Heart right ventricle (tissue), 16 donors: ENCODE data around the gene IFITM2. TPM values are rescaled to one million over a fixed set of nuclear protein-coding genes. Genes with fewer than 3 reads are reported as not detected.
A peak's percentile ranks its signal among the peaks of the same experiment; 100 is the strongest.
"Not testable (repeated sequence)": the region's sequence is repeated elsewhere in the genome, so short reads cannot be mapped to it uniquely, and the experiment has no call there.

ENCODE experiments used
- ATAC-seq, 8 donors: fragments of 200-7000 bp; cut with Tn5 transposase; one replicate each; pipeline ENCODE4 v1.9.1; 2020; ENCODE audit warnings: mild to moderate bottlenecking in 8 of 8, moderate library complexity in 8 of 8, moderate number of reproducible peaks in 1 of 8
- DNase-seq, 2 donors: peaks; one replicate each; pipeline ENCODE4 v3.0.0-alpha.2; 2020
- H3K27ac ChIP-seq, 10 donors: fragments of 200-600 bp; sonication (generic) in 2 of 10; one replicate each; pipeline versions ENCODE4 v1.5.0 to v1.8.0; 2020 to 2022; ENCODE audit warnings: mild to moderate bottlenecking in 3 of 10
- H3K27me3 ChIP-seq, 7 donors: fragments of 200-600 bp; one replicate each; pipeline ENCODE4 v1.8.0; 2021 to 2022; ENCODE audit warnings: mild to moderate bottlenecking in 2 of 7
- H3K36me3 ChIP-seq, 9 donors: fragments of 200-600 bp; sonication (generic) in 1 of 9; one replicate each; pipeline versions ENCODE4 v1.5.0 to v1.8.0; 2020 to 2022; ENCODE audit warnings: mild to moderate bottlenecking in 2 of 9
- H3K4me1 ChIP-seq, 9 donors: fragments of 200-600 bp; sonication (generic) in 1 of 9; one replicate each; pipeline versions ENCODE4 v1.5.0 to v1.8.0; 2020 to 2022; ENCODE audit warnings: mild to moderate bottlenecking in 4 of 9
- H3K4me3 ChIP-seq, 10 donors: fragments of 200-600 bp; sonication (generic) in 2 of 10; one replicate each; pipeline versions ENCODE4 v1.5.0 to v1.8.0; 2020 to 2022; ENCODE audit warnings: mild to moderate bottlenecking in 7 of 10, moderate library complexity in 2 of 10
- H3K9me3 ChIP-seq, 11 donors: fragments of 200-600 bp in 10 of 11; sonication (generic) in 2 of 11; one replicate each; pipeline versions ENCODE4 v1.5.0 to v1.8.0; 2013 to 2022; ENCODE audit warnings: mild to moderate bottlenecking in 2 of 11, control low read depth in 1 of 11, moderate library complexity in 1 of 11
- WGBS, 2 donors: extraction: QIAGEN DNeasy Blood & Tissue Kit; methylation state at CpG; one replicate each; pipeline ENCODE4 v1.1.7; 2013; ENCODE audit warnings: inconsistent platforms in 1 of 2; 5-methylcytosine and 5-hydroxymethylcytosine counted together
- intact Hi-C, 10 donors: fragments of 100-400 bp; cut with DNase I; formaldehyde crosslinking; loops; one replicate each; pipeline versions ENCODE4 v1.11.1 to v1.14.2; 2022
- polyA plus RNA-seq, 2 donors: library from polyadenylated mRNA; stranded (reverse); fragments of 200-250 nt; gene quantifications; one replicate each; pipeline ENCODE4 v1.2.3, GENCODE V29; 2013
- total RNA-seq, 10 donors: library from RNA; stranded (reverse); fragmentation: NEBNext Ultra II Directional in 3 of 10; extraction: Animal tissue kit (Norgen Biotek cat#: 25700) in 3 of 10; gene quantifications; one replicate each; pipeline versions ENCODE4 v1.2.1 to v1.2.4, GENCODE V29; 2021 to 2023
- TF ChIP-seq, protein P1 (sequence below), 9 donors: fragments of 200-600 bp; sonication (generic) in 2 of 9; IDR thresholded peaks; one replicate each; pipeline versions ENCODE4 v1.5.0 to v1.8.0; 2021 to 2022; ENCODE audit warnings: antibody characterized with exemption in 9 of 9, mild to moderate bottlenecking in 5 of 9, moderate library complexity in 1 of 9
- donor health status: Arrhythmogenic right ventricular cardiomyopathy.
- donor health status: ischemic (EF 13 %, LVEDD 7.1; RV severe dilation, severe dysfunction).
- donor health status: healthy with polysubstance abuse.
- donor health status: DM: no; HTN: yes; CAD: no.
- donor health status: DM: no; HTN: no; CAD: no.
- donor health status: ischemic (EF 25% LVEDD 6.9; RV normal size, moderate dysfunction).
- donor health status: ischemic (EF 25% LVEDD 5.7; RV mildly dilated, moderate dysfunction).
- donor health status: healthy.
- donor health status: DM: yes; HTN: yes; CAD: no.
- donor health status: Ischemic cardiomyopathy.
- donor health status: ischemic (EF 35%, LVEDD 5.7; RV mildly dilated, moderate dysfunction).
- donor health status: nonischemic (EF 11% LVEDD 7.7; RV severe dilation, severe dysfunction).
- donor health status: DM: yes; HTN: yes; CAD: no.
- donor health status: PGD.
- donor health status: ischemic (EF 29% LVEDD 5.4; RV normal size, mild dysfunction).
- donor health status: nonischemic (EF 23%, LVEDD 6.1; RV moderate dilation, normal function).

IFITM2 gene
- total and polyA plus RNA-seq, 12 donors: 57.2 to 843 (median 163) TPM

- no peak for ATAC-seq
- Histone ChIP-seq H3K9me3 (no peaks in the 10 kb centered on the region), H3K4me3 (no peak overlapping the region), H3K36me3 (no peaks in the 10 kb centered on the region), H3K27ac (no peak overlapping the region), H3K27me3 (peaks cover 16 to 79% (median 69%) of the 10 kb centered on the region in 7 donors), H3K4me1 (peaks cover 3 to 35% (median 18%) of the 10 kb centered on the region in 9 donors)
- intact Hi-C loops: loop anchor here in 1 of 10 donors (5.0 kb wide), 1 partner anchor 33 kb away; no protein-coding TSS in a partner anchor
- peak in 1 of 2 donors; percentile 2 for DNase-seq
- TF ChIP-seq, protein P1, sequence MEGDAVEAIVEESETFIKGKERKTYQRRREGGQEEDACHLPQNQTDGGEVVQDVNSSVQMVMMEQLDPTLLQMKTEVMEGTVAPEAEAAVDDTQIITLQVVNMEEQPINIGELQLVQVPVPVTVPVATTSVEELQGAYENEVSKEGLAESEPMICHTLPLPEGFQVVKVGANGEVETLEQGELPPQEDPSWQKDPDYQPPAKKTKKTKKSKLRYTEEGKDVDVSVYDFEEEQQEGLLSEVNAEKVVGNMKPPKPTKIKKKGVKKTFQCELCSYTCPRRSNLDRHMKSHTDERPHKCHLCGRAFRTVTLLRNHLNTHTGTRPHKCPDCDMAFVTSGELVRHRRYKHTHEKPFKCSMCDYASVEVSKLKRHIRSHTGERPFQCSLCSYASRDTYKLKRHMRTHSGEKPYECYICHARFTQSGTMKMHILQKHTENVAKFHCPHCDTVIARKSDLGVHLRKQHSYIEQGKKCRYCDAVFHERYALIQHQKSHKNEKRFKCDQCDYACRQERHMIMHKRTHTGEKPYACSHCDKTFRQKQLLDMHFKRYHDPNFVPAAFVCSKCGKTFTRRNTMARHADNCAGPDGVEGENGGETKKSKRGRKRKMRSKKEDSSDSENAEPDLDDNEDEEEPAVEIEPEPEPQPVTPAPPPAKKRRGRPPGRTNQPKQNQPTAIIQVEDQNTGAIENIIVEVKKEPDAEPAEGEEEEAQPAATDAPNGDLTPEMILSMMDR (IDR thresholded peaks at IDR 0.05): no peak
- 83 to 88% methylated on average over 29 of the region's 29 CpGs for WGBS, 2 donors
These were observed 22.4 kb upstream of the IFITM2 start for GRCh38 chr11:285021-285893.

GRCh38 chr11:285894-286220 is 21.8 kb upstream of the IFITM2 start:
- intact Hi-C loops: loop anchor here in 1 of 10 donors (5.0 kb wide), 1 partner anchor 34 kb away; no protein-coding TSS in a partner anchor

DNA sequence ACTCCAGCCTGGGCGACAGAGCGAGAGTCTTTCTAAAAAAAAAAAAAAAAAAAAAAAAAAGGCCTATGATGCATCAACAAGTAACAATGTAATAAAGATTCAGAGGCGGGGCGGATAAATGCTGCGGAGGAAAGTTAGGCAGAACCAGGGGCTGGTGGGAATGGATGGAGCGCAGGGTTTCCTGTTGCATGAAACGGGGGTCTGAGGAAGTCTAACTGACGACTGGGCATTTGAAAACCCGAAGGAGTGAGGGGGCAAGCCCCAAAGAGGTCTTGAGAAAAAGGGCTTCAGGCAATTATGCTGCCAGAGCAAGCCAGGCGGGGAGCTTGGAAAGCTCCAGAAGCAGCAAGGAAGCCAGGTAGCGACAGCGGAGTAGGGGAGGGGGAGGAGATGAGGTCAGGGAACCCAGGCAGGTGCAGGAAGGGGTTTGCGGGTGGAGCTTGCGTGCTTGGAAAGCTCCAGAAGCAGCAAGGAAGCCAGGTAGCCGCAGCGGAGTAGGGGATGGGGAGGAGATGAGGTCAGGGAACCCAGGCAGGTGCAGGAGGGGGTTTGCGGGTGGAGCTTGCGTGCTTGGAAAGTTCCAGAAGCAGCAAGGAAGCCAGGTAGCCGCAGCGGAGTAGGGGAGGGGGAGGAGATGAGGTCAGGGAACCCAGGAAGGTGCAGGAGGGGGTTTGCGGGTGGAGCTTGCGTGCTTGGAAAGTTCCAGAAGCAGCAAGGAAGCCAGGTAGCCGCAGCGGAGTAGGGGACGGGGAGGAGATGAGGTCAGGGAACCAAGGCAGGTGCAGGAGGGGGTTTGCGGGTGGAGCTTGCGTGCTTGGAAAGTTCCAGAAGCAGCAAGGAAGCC is 20.4 kb upstream of the IFITM2 start:
- WGBS, 2 donors: 85 to 88% methylated on average over 27 of the region's 27 CpGs

More at GRCh38 chr11:285894-286220, 21.8 kb upstream of the IFITM2 start:
- TF ChIP-seq, protein P1 (IDR thresholded peaks at IDR 0.05): no peak
- DNase-seq: peak in 1 of 2 donors; percentile 2
- WGBS, 2 donors: 85 to 91% methylated on average over 8 of the region's 8 CpGs
- Histone ChIP-seq H3K36me3 (peaks cover 0 to 4% (median 0%) of the 10 kb centered on the region in 9 donors), H3K4me1 (peaks cover 3 to 31% (median 19%) of the 10 kb centered on the region in 9 donors), H3K4me3 (no peak overlapping the region), H3K9me3 (no peaks in the 10 kb centered on the region), H3K27me3 (peaks cover 10 to 73% (median 63%) of the 10 kb centered on the region in 7 donors), H3K27ac (no peak overlapping the region)
- no peak for ATAC-seq

DNA sequence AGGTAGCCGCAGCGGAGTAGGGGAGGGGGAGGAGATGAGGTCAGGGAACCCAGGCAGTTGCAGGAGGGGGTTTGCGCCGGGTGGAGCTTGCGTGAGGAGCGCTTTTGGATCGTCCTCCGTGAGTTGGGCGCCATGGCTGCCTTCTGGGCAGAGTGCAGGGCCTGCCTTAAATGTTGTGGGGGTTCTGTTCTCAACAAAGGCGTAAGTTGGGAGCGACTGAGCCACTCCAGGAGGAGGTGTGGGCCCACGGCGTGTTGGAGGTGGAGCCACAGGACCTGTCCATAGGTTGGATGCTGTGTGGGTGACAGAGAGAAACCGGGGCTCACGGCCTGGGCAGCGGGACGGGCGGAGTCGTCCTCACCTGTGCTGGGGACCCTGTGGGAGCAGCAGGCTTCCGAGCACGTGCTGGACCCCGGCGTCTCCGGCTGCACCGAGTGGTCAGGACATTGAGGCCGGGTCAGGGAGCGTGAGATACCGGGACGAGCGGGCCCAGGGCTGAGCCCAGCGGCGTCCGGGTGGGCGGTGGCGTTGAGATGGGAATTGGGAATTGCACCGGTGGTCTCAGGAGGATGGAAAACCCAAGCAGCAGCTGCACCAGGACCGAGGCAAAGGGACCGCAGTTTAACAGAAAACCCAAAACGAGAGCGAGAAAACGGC is 19.7 kb upstream of the IFITM2 start:
- peak overlapping the region; percentile 58 to 82 (median 70) for H3K4me3 ChIP-seq
- H3K27ac ChIP-seq: peak overlapping the region in 7 of 10 donors; percentile 70 to 87 (median 82)
- 18 to 25% methylated on average over 41 of the region's 41 CpGs for WGBS, 2 donors
- TF ChIP-seq, protein P1 (IDR thresholded peaks at IDR 0.05): no peak
- peaks cover 0 to 13% (median 0%) of the 10 kb centered on the region in 9 donors for H3K36me3 ChIP-seq
- ATAC-seq (peak in 3 of 8 donors; percentile 6 to 8 (median 6)), DNase-seq (peak; percentile 7 to 26)
- peaks cover 3 to 20% (median 18%) of the 10 kb centered on the region in 9 donors for H3K4me1 ChIP-seq
- H3K27me3 ChIP-seq: peaks cover 0 to 52% (median 42%) of the 10 kb centered on the region in 7 donors
- intact Hi-C loops: loop anchor here in 1 of 10 donors (5.0 kb wide), 1 partner anchor 36 kb away; no protein-coding TSS in a partner anchor
- no peaks in the 10 kb centered on the region for H3K9me3 ChIP-seq

More for the DNA sequence above, 20.4 kb upstream of the IFITM2 start:
- peak in 1 of 2 donors; percentile 4 for DNase-seq
- peaks cover 3 to 20% (median 18%) of the 10 kb centered on the region in 9 donors for H3K4me1 ChIP-seq
- H3K9me3 ChIP-seq, ATAC-seq, H3K36me3 ChIP-seq: not testable (repeated sequence)
- peaks cover 0 to 60% (median 49%) of the 10 kb centered on the region in 7 donors for H3K27me3 ChIP-seq
- intact Hi-C loops: loop anchor here in 1 of 10 donors (5.0 kb wide), 1 partner anchor 35 kb away; no protein-coding TSS in a partner anchor
- H3K4me3 ChIP-seq: peak overlapping the region in 1 of 10 donors; percentile 72
- peak overlapping the region in 1 of 10 donors; percentile 87 for H3K27ac ChIP-seq
